GM21447 (cell line): ENCODE measurements around the gene KIF25.
"Not testable (repeated sequence)": the region's sequence is repeated elsewhere in the genome, so short reads cannot be mapped to it uniquely, and the experiment has no call there.

Source experiments
- ATAC-seq: cut with Tn5 transposase; IDR thresholded peaks from one replicate; pipeline ENCODE4 v1.9.1; 2021; ENCODE audit not compliant: unreplicated experiment

Gene KIF25

DNA sequence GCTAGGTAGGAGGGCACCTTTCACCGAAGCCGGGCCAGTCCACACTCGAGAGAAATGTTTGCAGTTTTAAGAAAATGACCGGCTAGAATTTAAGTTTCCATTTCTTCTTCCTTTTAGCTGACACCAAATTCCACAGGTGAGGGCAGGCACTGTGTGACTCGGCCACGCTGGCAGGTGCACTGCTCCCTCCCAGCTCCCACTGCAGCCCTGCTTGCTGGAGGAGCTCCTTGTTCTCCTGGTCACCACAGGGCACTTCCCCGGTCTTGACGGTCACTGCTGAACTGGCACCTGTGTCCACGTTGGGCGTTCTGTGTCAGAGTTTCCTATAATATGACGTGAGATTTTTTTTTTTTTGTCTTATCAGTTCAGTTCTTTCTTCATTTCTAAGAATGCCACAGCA lies 3.6 kb upstream of the KIF25 start:
- ATAC-seq, result no peak

DNA sequence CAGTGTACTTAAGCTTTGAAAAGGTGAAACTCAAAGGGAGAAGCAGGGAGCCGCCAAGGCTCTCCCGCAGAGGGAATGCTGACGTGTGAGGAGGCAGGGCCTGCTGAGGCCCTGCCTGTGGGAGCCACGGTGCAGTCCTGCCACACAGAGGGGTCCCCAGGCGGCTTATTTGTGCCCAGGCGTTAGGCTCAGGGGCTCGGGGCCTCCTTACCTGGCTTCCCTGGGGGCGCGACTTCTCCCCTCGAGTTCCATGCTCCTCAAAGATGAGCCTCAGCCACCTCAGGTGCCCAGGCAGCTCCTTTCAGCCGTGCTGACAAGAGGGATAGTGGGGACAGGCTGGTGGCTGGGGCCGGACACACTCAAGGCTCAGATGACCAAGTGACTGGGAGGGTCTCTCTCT lies 2.2 kb upstream of the KIF25 start:
- no peak for ATAC-seq

DNA sequence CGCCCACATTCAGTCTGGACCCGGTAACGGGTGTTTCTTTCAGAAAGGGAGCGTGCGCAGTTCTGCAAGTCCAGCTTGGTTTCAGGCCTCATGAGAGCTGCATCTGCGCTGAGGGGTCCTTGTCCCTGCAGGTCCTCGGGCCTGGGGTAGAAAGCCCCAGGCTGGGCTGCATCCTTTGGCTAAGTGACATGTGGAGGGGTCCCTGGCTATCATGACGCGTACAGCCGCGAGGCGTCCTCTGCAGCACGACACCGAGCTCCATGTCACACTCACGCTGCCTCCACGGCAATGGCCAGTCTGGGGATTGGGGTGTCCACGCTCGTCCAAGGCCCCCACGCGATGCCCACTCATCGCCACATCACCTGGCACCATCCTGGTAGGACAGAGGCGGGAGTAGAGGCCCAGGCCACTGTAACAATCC lies 1.7 kb upstream of the KIF25 start:
- no peak for ATAC-seq

DNA sequence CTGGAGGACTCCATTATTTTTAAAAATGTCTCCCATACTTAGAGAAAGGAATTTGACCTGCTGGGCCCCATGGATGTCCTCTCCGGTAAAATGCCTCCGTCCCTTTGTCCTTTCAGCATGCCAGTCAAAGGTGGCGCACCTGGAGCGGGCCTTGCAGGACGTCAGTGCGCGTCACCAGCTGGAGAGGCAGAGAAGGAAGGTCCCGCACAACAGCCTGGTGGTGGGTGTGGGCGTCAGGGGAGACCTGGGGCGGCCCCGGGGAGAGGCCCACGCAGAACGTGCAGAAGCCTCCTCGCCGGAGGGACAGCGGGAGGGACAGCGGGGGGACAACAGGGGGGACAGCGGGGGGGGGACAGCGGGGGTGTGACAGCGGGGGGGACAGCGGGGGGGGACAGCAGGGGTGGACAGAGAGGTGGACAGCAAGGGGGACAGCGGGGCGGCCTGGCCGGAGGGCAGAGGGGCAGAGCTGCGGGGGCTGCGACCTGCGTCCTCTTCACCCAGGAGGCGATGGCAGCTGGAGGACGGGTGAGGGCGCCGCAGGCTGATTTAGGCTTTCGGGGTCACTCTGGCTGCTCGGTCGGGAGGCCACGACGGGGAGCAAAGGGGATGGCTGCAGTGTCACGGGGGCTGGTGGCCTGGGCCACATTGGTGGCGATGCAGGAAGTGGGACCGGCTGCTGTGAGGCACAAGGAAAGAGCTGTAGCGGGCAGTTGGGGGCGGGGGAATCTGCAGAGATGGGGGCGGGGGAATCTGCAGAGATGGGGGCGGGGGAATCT lies 859 bp upstream of the KIF25 start:
- ATAC-seq, result no peak

DNA sequence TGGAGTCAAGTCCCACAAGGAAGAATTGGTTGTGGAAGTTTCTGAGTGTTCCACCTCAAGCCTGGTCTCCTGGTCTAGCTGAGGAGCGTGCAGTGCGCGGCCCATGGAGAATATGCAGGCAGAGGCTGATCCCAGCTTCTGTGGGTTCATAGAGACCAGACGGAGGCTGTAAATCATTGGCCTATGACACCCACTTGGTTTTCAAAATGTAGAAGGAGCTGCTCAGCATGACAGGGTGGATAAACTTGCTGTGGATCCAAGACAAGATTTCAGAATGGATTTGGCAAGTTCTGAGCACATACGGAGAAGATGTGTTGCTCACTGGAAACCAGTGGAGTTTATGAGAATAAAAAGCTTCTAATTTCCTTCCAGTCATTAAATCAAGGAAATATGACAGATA lies 744 bp downstream of the KIF25 start:
- no peak for ATAC-seq

DNA sequence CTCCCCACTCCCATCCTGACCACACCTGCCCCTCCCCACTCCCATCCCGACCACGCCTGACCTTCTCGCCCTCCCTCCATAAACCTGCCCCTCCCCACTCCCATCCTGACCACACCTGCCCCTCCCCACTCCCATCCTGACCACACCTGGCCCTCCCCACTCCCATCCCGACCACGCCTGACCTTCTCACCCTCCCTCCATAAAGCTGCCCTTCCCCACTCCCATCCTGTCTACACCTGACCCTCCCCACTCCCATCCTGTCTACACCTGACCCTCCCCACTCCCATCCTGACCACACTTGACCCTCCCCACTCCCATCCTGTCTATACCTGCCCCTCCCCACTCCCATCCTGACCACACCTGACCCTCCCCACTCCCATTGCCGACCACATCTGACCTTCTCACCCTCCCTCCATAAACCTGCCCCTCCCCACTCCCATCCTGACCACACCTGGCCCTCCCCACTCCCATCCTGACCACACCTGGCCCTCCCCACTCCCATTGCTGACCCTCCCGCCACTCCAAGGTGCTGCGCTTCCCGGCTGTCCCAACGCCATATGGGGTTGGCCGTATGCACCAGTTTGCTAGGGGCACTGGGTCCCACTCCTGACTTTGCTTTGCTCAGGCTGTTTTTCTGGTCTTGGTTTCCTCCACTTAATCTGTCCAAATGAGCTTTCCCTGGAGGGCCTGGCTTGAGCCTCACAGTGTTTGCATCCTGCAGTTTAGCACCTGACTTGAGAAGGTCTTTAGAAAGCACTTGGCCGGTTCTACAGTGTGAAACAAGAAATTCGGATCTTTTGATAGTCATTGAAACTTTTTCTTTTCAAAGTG lies 2.9 kb downstream of the KIF25 start:
- no peak for ATAC-seq

DNA sequence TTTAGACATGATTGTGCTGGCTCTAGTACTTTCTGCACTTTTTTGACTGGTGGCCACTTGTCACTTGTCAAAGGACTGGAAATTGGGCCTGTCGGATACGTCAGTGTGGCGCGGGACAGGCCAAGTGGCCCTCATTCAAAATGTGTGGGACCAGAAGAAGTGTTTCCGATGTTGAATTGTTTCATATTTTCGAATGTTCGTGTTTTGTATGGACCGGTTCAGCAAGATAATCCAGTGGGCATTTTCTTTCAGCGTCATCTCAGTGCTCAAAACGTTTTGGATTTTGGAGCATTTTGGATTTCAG lies 3.5 kb downstream of the KIF25 start:
- ATAC-seq, result no peak

DNA sequence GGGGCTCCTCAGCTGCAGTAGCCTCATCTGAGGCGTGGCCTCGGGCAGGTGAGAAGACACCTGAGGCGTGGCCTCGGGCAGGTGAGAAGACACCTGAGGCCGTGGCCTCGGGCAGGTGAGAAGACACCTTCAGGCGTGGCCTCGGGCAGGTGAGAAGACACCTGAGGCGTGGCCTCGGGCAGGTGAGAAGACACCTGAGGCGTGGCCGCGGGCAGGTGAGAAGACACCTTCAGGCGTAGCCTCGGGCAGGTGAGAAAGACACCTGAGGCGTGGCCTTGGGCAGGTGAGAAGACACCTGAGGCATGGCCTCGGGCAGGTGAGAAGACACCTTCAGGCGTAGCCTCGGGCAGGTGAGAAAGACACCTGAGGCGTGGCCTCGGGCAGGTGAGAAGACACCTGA lies 4.0 kb downstream of the KIF25 start:
- not testable (repeated sequence) for ATAC-seq

DNA sequence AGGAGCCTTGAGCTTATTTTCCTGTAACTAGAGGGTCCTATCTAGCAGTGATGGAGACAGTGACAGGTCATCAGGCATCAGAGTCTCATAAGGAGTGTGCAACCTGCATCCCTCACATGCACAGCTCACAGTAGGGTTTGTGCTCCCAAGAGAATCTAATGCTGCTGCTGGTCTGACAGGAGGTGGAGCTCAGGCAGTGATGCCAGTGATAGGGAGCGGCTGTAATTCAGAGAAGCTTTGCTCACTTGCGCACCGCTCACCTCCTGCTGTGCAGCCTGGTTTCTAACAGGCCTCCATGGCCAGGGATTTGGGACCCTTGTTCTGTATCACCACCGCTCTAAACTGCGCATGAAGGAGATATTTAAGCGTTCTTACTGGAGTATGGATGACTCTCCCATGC lies 5.3 kb downstream of the KIF25 start:
- no peak for ATAC-seq

DNA sequence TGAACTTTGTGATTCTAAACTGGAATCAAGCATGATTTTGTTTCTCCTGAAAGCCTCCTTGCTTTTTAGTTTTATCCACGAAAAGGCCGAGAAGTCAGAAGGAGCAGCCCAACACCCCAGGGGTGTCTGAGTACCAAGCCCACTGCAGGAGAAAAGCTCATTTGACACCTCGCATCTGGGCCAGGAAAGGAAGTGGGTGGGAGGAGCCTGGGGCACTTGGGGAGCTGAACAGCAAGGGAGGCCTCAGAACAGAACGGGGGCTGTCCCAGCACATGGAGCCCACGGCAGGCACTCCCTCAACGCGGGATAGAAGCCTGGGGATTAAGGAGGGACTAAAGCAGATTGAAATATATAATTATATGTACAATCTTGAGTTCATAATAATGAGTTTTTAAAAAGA lies 6.6 kb downstream of the KIF25 start:
- ATAC-seq, result no peak

DNA sequence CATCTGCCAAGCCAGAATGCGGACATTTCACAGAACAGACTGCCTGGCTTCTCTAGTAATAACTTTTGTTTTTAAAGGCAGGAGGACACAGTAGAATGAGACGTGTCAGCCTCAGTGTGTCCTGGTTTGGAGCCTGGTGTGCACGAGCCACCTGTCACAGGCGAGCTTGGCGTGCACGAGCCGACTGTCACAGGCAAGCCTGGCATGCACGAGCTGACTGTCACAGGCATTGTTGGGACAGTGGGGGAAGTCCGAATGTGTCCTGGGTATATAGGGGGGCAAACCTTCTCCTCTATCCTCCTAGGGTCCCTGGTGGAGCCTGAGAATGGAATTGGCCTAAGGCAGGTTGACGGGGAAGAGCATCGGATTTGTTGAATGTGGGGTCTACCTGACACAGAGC lies 7.5 kb downstream of the KIF25 start:
- ATAC-seq, result no peak

DNA sequence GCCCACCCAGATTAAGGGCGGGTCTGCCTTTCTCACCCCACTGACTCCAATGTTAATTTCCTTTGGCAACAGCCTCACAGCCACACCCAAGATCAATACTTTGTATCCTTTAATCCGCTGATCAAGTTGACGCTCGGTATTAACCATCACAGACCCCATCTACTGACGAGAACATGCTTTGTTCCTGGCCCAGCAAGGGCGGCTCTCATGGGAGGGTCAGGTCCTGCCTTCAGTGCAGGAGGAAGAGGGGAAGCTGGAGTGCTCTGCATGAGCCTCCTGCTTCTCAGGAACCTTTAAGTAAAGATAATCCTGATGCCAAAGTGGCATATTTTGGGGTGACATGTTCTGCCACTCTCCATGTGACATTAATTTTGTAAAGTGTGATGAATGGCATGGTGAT lies 8.3 kb downstream of the KIF25 start:
- no peak for ATAC-seq

DNA sequence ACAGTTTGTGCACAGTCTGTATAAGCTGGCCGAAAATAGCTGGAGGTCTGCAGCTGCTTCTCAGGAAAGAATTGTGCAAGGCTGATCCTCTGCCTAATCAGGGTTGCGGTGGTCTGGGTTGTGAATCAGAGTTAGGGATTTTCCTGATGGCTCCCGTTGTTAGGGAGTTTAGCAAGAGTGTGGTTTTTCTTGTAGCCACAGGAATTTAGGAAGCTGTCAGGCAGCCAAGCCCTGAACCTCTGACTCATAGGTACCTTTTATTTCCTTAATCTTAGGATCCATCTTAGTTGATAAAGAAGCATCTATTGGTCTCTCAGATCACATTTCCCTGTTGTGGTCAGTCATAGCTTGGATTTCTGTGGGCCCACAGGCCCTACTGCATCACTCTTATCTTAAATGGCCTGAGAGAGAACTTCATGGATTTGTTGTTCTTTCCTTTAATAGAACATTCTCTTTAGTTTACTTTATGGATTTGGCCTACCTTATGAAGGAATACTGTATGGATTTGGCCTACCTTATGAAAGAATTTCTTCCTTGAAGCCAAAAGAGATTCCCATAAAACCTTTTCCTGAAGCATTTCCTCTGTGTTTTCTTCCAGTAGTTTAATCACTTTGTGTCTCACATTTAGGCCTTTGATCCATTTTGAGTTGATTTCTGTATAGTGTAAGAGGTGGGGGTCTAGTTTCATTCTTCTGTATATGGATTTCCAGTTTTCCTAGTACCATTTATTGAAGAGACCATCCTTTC lies 10.3 kb downstream of the KIF25 start:
- ATAC-seq, result no peak

DNA sequence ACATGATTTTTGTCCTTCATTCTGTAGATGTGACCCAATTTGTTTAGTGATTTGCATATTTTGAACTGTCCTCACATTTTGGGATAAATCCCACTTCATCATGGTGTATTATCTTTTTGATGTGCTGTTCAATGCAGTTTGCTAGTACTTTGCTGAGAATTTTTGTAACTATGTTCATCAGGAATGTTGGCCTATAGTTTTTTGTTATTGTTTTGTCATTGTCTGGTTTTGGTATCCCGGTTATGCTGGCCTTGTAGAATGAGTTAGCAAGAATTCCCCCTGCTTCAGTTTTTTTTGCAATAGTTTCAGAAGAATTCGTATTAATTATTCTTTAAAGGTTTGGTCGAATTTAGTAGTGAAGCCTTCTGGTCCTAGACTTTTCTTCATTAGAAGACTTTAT lies 11.9 kb downstream of the KIF25 start:
- ATAC-seq, result no peak

DNA sequence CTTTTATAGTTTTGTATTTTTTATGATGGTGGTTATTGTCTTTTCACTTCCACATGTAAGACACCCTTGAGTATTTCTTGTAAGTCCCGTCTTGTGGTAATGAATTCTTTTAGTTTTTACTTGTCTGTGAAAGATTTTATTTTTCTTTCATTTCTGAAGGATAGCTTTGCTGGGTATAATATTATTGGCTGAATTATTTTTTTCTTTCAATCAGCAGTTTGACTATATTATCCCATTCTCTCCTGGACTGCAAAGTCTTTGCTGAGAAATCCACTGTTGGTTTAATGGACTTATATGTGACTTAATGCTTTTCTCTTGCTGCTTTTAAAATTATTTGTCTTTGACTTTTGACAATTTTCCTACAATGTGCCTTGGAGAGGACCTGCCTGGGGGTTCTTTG lies 13.8 kb downstream of the KIF25 start:
- no peak for ATAC-seq

DNA sequence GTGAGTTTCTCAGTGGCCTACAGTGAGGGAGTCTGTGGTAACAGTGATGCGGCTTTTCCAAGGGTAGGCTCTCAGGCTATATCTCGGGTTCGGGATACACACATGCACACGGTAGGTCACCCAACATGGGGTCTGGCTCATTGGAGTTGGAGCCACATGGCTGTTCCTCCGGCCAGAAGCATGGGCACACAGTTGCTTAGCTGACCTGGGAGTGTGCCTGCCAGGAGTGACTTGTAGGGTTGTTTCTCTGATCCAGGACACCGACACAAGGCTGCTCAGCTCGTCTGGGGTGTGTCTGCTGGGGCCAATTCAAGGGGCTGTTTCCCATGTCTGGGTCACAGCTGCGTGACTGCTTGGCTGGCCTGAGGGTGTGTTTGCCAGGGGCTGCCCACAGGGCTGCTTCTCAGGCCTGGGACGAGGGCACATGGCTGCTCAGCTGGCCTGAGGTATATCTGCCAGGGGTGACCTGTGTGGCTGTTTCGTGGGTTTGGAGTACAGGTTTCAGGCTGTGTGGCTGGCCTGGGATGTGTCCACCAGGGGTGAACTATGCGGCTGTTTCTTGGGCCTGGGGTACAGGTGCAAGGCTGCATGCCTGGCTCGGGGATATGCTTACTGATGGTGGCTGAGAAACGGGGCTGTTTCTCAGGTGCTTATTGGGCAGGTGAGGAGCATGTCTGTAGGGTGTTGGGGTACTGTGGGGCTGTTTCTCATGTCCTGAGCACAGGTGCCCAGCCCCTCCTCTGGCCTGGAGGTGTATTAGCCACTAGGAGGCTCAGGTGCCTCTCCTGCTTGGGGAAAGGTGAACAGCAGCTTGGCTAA lies 15.2 kb downstream of the KIF25 start:
- no peak for ATAC-seq

DNA sequence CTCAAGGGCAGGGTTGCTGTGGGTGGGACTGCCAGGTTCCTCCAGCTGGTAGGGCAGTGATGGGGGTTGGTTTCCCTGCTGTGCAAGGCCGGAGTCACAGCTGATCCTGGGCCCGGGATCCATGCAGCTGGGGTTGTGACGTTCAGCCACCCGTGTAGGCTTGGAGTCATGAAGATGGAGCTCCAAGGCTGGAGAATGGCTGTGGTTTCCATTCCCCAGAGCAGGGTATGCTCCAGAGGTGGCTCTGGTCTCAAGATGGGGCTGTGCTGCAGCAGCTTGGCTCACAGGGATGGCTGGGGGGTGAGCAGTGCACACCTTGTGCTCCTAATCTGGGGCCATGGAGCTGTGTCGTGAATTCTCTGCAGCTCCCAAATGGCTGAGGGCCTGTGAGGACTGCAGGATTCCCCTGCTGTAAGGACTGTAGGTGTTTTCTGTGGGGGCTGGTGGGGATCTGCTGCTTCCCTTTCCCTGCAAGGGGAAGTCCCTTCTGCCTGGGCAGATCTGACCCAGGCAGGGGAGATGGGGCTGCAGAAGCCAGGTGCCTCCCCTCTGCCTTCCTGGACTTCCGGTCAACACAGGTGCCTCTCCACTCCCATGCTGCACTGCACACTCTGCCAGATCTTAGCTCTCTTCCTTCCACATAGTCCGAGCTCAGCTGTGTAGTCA lies 15.9 kb downstream of the KIF25 start:
- no peak for ATAC-seq

DNA sequence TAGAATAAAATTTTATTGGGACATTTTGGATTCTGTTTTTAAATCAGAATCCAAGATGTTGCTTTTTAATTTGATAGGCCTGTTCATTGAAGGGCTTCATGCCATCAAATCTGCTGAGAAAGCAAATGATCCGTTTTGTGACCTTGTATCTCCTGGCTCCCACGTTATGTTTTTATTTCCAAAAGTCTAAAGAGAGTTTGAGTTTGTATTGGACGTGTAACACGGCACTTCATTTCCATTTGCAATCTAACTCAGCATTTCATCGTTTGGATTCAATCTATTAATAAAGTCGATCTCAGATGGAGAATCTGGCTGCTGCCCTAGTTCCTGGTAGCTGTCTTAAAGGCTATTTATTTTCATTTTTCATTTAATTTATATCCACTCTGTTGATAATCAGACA lies 17.0 kb downstream of the KIF25 start:
- ATAC-seq, result no peak

DNA sequence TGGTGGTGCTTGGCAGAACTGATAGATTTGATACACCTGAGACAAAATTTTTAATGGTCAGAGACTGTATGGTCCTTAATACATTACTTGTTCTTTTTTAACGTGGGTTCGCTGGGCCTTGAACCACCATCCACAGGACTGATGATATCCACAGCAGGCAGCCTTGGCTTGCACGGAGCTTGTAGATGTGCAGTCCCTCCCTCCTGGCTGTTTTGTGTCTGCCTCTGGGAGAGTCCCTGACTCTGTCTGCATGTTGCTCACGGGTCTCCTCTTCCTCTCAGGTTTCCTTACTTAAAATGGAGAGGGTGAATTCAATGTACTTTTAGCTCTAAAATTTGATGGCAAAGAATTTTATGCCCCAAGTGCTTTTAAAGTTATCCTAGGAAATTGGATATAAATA lies 17.5 kb downstream of the KIF25 start:
- no peak for ATAC-seq

DNA sequence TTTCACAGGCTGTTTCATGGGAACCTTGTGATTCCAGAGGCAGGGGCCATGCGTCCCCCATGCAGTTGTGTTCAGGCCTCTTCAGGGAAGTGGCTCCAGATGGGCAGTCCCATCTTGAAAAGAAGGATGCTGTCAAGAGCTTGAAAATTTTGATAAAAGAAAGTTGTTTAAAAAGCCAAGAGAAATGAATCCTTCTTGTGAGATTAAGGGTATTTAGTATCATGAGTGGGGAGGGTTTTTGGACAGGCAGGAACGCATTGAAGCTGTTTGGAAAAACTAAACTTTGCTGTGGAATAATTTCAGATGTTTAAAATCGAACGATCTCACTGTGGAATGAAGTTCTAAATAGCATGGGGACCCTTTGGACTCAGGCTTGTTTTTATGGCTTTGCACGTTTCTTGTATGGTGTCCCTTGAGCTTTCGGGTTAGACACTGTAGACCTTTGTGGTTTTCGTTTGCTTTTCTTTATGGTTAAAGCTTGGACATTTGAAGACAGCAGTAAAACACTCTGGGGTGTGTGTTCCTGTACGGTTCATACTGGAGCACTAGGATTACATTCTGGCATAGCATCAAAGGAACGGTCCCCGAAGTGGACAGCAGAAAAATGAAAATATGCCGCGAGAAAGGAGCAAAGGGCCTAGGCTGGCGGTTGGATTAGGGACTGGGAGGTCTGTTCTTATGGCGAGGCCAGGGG lies 18.2 kb downstream of the KIF25 start:
- no peak for ATAC-seq
